ENCODE measurements around the gene LSMEM2.
"Not testable (repeated sequence)": the region's sequence is repeated elsewhere in the genome, so short reads cannot be mapped to it uniquely, and the experiment has no call there.

LSMEM2 gene

DNA sequence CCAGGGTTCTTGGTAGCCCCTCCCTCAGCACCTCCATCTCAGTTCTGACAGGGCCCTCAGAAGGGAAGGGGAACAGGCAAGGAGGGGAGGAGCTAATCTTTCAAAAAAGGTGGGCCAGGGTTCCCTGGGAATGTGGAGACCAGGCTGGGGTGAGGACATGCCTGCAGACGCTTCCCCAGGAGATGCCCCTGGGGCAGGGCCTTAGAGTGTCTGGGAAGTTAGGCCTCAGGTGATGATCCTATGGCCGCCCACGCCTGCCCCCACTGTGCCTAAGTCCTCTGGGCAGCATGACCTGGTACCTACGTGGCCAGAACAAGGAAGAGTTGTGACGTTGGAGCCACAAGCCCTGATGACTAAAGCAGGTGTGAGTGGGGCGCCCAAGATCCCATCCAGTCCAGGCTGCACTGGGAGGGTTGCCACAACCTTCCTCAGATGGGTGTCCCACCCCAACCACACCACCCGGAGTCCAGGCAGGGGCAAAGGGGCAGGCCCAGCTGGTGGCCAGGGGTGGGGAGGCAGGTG is 13.9 kb upstream of the LSMEM2 start:
- DNase-seq (ENCODE audit: low read depth in 2 of 2) = no peak

DNA sequence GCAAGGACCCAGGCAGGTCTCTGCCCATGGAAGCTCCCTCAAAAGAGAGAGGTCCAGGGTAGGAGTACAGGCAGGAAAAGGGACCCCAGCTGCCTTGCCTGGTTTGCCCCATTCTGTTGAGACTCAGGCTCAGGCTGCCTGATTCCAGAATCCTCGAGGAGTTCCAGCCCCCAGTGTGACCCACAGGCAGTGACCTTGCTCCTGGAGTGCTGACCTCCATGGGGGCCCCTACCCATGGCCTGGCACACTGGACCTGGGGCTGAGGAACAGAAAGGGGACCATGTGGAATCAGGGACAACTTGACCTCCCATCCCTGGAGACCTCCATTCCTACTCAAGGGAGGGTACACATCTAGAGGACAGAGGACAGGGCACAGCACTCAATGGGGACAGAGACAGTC is 13.3 kb upstream of the LSMEM2 start:
- DNase-seq (ENCODE audit: low read depth in 2 of 2) = no peak

DNA sequence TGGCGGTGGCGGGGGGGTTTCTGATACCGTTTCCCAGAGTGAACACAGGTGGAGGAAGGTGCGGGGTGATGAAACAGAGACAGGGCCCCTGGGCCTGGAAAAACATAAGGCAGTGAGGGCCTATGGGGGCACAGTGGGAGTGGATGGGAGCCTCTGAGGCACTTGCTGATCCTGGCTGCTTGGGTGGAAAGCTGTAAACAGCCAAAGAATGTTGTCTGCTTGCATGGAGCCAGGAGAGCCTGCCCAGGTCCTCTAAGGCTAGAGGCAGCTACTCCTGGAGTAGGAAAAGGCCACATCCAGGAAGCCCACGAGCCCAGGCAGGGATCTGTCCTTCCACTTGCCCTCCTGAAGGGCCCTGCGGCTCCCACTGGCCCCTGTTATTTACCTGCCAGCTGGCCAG is 12.9 kb upstream of the LSMEM2 start:
- DNase-seq (ENCODE audit: low read depth in 2 of 2) = no peak

DNA sequence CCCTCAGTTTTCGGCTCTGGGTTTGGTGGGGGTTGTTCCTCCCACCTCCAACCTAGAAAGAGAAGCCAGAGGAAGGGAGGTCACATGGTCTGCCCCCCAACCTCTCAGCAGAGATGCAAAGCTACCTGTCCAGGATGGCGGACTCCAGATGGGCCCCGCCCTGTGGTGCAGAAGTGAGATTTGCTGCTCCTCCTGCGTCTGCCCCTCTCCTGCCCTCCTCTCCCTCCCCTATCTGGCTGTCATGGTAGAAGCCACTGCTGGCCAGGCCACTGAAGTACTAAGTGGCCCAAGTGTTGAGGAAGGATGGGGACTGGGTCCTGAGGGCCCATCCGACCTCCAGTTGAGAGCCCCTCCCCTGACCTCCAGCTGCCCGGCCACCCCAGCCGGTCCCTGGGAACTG is 12.1 kb upstream of the LSMEM2 start:
- DNase-seq (ENCODE audit: low read depth in 2 of 2) = no peak

DNA sequence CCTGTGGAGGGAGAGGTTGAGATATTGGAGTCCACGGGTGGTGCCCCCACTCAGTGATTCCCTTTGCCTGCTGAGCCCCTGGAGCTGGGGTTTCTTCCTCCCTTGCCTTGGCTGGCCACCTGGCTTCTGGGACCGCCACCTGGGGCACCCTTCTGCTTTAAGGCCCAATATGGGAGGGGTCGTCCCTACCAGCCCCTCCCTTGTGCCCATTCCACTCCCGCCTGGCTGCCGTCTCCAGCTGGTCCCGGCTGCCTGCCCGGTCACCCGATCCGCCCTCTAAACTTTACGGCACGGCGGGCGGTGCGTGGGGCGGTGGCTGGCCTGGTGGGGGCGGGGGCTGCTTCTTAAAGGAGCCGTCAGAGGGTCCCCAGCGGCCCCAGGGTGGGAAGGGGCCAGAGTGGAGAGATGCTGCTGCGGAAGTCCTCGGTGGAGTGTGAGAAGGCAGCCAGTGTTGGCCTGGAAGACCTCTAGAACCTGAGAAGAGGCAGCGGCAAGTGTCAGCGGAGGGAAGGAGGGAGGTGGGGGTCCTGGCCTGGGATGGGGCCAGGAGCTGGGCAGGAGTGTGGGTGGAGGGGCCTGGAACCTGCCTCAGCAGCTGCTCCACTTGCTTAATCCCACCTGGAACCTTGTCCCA is 11.5 kb upstream of the LSMEM2 start:
- DNase-seq (ENCODE audit: low read depth in 2 of 2) = no peak

DNA sequence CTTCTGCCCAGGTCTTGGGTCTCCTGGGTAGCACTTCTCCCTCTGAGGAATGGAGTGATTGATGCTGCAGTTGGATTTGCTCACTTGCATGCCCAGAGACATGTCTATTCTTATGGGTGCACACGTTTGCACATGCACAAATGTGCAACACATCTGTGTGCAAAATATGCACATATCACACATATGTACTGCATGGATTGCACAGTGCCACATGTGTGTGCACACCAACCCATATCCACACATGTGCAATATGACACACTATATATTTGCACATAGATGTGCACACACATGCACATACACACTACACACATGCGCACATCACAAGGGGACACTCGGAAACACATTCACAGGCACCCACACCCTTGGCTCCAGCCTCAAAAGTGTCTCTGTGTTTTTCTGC is 10.6 kb upstream of the LSMEM2 start:
- no peak for DNase-seq (ENCODE audit: low read depth in 2 of 2)

DNA sequence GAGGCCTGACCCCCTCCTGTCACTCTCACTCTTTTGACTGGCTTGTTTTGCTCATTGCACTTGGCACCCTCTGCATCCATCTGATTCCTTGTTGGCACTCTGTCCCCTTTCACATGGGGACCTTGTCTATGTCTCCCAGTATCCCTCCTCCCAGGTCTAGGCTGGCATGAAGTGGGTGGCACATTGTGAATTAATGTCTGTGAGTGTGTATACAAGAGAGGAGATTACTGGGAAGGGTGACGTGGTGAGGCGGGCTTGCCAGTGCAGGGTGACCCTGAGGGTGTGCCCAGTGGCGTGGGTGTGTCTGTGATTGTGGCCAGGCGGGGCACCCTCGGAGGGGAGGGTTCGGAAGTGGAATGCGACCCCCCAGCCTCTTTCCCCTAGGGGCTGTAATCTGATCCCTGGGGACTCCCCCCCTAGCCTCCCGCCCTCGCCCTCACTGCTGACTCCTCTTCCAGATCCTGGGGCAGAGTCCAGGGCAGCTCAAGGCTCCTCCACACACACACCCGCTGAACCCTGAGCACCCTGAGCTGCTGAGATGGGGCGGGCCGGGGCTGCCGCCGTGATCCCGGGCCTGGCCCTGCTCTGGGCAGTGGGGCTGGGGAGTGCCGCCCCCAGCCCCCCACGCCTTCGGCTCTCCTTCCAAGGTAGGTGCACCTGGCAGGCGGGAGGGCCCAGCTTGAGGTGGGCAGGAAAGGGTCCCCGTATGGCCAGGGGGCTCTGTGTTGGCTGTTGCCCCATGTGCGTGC is 10.0 kb upstream of the LSMEM2 start, which contains the start of gene SEMA3B:
TSS of gene SEMA3B (plus strand) at position 445 of the 749 bp plus-strand sequence. CDS start at position 539, 94 bp downstream.
- no peak for DNase-seq (ENCODE audit: low read depth in 2 of 2)

DNA sequence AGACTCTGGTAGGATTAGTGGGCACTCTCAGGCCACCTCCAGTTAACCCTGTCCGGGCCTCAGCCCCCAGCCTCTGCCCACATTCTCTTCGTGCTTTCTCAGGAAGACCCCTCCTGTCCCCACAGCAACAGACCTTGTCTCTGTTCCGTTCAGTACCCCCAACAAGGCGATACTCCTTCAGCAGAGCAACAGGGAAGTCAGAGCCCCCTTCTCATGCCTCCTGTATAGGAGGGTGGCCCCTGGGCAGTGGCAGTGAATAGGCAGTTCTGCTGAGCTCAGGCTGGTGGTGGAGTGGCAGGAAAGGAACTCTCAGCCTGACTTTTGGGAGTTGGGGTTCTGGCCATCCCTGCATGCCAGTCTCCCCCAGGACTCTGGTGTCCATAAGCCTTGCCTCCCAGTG is 9.4 kb upstream of the LSMEM2 start:
- DNase-seq (ENCODE audit: low read depth in 2 of 2) = no peak

DNA sequence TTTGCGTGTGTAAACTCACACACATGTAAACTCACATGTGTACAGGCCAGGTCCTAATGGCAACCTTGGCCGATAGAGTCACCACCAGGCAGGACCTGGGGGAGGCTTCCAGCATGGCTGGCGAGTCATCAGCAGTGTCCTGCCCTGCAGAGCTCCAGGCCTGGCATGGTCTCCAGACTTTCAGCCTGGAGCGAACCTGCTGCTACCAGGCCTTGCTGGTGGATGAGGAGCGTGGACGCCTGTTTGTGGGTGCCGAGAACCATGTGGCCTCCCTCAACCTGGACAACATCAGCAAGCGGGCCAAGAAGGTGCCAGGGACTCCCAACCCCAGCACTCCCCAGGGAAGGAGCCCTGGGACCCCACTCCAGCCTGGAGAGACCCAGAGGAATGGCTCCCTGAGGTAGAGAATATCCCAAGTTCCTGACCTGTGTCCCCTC is 8.9 kb upstream of the LSMEM2 start:
- DNase-seq (ENCODE audit: low read depth in 2 of 2) = no peak

DNA sequence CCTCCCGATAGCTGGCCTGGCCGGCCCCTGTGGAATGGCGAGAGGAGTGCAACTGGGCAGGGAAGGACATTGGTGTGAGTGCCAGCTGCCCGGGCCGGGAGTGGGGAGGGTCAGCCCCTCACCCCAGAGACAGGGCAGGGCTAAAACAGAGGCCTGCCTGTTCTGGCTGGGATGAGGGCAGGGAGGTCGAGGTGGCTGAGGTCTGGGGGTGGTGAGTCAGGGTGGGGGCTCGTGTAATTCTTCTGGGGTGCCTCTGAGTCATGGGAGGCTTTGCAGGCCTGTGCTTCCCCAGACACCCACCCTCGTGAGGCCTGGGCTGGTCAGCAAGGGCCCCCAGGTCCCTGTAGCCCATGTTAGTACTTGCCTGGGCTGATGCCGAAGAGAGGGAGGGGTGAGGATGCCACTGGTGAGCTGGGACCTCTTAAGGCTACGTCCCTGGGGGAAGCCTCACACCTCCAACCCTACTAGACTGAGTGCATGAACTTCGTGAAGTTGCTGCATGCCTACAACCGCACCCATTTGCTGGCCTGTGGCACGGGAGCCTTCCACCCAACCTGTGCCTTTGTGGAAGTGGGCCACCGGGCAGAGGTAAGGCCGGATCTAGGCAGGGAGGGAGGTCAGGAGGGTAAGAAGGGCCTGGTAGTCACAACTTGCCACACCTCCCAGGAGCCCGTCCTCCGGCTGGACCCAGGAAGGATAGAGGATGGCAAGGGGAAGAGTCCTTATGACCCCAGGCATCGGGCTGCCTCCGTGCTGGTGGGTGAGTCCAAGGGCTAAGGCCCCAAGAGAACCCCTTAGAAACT is 8.3 kb upstream of the LSMEM2 start:
- no peak for DNase-seq (ENCODE audit: low read depth in 2 of 2)

DNA sequence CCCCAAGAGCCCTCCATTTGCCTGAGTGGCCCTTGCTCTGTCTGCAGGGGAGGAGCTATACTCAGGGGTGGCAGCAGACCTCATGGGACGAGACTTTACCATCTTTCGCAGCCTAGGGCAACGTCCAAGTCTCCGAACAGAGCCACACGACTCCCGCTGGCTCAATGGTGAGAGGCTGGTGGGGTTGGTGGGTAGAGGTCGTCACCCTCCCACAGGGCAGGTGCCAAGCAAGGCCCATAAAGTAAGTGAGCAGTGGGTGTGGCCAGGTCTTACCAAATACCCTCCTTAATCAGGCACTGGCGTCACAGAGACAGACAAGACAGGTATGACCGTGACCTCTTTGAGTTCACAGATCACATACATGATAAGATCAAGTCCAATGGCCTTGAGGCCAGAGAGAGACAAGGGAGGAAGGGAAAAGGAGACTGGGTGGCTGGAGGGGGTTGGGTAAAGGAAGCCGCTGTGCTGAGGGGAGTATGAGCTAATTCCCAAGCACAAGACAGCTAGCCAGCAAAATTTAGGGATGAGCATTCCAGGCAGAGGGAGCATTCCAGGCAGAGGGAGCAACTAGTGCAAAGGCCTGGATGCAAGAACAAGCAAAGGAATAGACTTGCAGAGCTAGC is 7.5 kb upstream of the LSMEM2 start:
- DNase-seq (ENCODE audit: low read depth in 2 of 2) = no peak

DNA sequence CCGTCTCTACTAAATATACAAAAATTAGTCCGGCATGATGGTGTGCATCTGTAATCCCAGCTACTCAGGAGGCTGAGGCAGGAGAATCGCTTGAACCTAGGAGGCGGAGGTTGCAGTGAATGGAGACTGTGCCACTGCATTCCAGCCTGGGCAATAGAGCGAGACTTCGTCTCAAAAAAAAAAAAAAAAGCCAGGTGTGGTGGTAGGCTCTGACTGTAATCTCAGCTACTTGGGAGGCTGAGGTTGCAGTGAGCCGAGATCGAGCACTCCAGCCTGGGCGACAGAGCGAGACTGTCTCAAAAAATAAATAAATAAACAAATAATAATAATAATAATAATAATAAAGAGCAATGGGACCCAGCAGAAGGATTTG is 6.4 kb upstream of the LSMEM2 start:
- DNase-seq (ENCODE audit: low read depth in 2 of 2) = not testable (repeated sequence)

DNA sequence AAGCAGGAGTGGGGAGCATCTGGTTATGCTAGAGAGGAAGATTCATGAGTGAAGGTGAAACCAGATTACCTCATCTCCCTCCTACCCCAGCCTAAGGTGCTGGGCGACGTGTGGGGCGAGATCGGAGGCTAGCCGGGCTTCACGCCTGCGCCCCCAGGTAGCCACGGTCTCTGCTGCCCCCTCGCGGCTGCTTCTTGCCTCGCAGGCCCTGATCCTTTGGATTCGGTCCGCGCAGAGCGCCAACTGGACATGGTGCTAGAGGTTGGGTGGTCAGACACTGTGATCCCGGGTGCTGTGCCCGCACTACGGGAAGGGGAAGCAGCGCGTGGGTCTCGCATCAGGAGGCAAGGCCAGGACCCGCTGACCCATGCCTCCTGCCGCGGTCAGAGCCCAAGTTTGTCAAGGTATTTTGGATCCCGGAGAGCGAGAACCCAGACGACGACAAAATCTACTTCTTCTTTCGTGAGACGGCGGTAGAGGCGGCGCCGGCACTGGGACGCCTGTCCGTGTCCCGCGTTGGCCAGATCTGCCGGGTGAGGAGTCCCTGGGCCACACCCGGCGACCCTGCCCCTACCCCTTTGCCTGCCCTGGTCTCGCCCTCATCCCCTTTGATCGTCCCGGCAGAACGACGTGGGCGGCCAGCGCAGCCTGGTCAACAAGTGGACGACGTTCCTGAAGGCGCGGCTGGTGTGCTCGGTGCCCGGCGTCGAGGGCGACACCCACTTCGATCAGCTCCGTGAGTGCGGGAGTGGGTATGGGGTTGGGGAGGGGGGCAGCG is 5.8 kb upstream of the LSMEM2 start:
- DNase-seq (ENCODE audit: low read depth in 2 of 2) = peak; percentile 79 to 89

DNA sequence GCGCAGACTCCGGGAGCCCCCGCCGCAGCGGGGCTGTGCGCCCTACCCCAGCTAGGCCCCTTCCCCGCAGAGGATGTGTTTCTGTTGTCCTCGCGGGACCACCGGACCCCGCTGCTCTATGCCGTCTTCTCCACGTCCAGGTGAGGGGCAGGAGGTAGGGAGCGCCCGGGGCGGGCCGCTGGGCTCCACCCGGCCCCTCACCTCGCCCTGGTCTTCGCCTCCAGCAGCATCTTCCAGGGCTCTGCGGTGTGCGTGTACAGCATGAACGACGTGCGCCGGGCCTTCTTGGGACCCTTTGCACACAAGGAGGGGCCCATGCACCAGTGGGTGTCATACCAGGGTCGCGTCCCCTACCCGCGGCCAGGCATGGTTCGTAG is 5.2 kb upstream of the LSMEM2 start:
- no peak for DNase-seq (ENCODE audit: low read depth in 2 of 2)

DNA sequence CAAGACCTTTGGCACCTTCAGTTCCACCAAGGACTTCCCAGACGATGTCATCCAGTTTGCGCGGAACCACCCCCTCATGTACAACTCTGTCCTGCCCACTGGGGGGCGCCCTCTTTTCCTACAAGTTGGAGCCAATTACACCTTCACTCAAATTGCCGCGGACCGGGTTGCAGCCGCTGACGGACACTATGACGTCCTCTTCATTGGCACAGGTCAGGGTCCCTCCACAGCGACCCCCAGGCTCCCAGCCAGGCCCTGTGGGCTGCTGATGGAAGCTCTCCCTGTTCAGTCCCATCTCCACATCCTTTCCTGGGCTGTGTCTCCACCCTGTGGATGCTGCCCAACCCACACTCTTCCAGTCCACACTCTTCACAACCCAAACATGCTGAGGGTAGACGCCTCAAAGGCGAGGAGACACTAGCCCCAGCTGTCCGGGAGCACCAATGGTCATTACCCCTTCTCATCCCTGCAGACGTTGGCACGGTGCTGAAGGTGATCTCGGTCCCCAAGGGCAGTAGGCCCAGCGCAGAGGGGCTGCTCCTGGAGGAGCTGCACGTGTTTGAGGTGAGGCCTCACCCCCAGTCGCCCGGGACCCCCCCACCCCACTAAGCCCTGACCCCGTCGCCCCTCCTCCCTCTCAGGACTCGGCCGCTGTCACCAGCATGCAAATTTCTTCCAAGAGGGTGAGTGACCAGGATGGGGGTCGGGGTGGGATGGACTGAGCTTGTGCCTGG is 4.3 kb upstream of the LSMEM2 start:
- DNase-seq (ENCODE audit: low read depth in 2 of 2) = peak; percentile 65 to 68

DNA sequence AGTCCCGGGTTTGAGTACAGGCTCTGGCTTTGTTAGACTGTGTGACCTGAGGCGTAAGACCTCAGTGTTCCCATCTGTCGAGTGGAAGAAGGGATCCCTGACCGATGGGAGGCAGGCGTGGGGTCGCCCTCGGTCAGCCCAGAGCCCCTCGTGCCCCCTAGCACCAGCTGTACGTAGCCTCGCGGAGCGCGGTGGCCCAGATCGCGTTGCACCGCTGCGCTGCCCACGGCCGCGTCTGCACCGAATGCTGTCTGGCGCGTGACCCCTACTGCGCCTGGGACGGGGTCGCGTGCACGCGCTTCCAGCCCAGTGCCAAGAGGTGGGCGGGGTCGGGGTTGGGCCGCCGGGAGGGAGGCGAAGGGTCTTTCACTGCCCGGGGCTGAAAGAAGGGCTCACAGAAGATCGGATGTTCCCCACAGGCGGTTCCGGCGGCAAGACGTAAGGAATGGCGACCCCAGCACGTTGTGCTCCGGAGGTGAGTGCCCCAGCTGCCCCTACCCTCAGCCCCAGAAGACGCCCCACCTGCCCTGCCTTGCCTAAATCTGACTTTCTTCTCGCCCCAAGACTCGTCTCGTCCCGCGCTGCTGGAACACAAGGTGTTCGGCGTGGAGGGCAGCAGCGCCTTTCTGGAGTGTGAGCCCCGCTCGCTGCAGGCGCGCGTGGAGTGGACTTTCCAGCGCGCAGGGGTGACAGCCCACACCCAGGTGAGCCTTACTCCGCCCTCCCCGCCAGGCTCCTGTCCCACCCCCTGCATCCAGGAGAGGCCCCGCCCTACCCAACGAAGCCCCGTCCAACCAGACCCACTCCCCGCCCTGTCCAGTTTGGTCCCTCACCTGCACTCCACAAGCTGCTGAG is 3.5 kb upstream of the LSMEM2 start:
- DNase-seq (ENCODE audit: low read depth in 2 of 2) = no peak

DNA sequence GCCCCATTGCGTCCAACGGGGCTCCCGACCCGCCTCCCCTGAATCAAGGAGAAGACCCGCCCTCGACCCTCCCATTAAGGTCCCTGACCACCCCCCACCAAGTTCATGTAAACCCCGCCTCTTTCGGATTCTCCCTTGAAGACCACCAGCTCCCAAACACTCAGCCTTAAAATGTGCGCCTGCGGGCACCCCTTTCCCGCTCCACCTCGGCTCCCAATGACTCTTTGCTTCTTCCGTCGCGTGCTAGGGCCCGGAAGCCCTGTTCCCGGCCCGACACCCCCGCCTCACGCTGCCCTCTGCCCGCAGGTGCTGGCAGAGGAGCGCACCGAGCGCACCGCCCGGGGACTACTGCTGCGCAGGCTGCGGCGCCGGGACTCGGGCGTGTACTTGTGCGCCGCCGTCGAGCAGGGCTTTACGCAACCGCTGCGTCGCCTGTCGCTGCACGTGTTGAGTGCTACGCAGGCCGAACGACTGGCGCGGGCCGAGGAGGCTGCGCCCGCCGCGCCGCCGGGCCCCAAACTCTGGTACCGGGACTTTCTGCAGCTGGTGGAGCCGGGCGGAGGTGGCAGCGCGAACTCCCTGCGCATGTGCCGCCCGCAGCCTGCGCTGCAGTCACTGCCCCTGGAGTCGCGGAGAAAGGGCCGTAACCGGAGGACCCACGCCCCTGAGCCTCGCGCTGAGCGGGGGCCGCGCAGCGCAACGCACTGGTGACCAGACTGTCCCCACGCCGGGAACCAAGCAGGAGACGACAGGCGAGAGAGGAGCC is 2.7 kb upstream of the LSMEM2 start:
- no peak for DNase-seq (ENCODE audit: low read depth in 2 of 2)

DNA sequence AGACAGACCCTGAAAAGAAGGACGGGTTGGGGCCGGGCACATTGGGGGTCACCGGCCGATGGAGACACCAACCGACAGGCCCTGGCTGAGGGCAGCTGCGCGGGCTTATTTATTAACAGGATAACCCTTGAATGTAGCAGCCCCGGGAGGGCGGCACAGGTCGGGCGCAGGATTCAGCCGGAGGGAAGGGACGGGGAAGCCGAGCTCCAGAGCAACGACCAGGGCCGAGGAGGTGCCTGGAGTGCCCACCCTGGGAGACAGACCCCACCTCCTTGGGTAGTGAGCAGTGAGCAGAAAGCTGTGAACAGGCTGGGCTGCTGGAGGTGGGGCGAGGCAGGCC is 2.2 kb upstream of the LSMEM2 start:
- no peak for DNase-seq (ENCODE audit: low read depth in 2 of 2)

All from stimulated activated CD4-positive, alpha-beta T cell treated with anti-CD3 and anti-CD28 coated beads, Interleukin-15, amount 100 ng/mL, for 48 hours (primary cell).